GM21825 (cell line): ENCODE results near the gene ABHD5.

ENCODE experiments used
- ATAC-seq: cut with Tn5 transposase; IDR thresholded peaks from one replicate; pipeline ENCODE4 v1.9.1; 2021; ENCODE audit warnings: mild to moderate bottlenecking, moderate library complexity; ENCODE audit not compliant: unreplicated experiment

The ABHD5 gene

GRCh38 chr3:43710607-43711006 is 19.9 kb downstream of the ABHD5 start:
- ATAC-seq, result no peak

- no peak for ATAC-seq
Observed at GRCh38 chr3:43718296-43718695, 27.6 kb downstream of the ABHD5 start.

GRCh38 chr3:43723121-43723734 is 32.5 kb downstream of the ABHD5 start:
- no peak for ATAC-seq

DNA sequence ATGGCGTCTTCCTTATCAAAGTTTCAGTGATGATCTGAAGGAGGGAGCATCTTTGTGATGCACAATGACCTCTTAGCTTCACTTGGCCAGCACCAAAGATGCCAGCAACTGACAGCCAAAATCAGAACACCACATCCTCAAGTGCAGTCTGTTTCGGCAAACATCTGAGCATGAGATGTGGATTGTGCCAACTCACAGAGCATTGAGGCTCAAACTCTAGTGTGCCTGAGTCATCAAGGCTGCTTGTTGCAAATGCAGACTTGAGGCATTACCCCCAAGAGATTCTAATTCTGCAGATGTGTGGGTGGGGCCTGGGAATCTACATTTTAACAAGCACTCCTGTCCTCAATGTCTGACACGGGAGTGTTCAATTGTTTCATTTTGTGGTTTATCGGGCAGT is 35.8 kb downstream of the ABHD5 start:
- ATAC-seq, result no peak

DNA sequence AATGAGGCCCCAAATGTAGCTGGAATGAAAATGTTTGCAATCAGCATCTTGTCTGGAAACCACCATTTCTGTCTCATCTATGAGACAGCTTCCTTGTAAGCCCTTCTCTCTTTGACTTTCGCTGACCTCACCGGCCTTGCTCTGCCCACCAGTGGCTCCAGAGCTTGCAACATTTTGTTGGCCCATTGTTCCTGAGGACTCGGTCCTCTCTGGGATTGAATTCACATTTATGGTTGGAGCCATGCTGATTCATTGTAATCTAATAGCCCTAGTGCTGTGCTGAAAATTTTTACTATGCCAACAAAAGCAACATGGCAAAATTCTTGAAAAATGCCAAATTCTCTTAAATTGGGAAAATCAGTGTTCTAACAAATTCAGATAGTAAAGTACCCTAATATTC is 37.2 kb downstream of the ABHD5 start:
- no peak for ATAC-seq

GRCh38 chr3:43728476-43728875 is 37.7 kb downstream of the ABHD5 start:
- ATAC-seq, result no peak

- no peak for ATAC-seq
Observed at GRCh38 chr3:43728947-43729346, 38.2 kb downstream of the ABHD5 start.

- no peak for ATAC-seq
Observed at GRCh38 chr3:43729707-43730414, 39.1 kb downstream of the ABHD5 start.

DNA sequence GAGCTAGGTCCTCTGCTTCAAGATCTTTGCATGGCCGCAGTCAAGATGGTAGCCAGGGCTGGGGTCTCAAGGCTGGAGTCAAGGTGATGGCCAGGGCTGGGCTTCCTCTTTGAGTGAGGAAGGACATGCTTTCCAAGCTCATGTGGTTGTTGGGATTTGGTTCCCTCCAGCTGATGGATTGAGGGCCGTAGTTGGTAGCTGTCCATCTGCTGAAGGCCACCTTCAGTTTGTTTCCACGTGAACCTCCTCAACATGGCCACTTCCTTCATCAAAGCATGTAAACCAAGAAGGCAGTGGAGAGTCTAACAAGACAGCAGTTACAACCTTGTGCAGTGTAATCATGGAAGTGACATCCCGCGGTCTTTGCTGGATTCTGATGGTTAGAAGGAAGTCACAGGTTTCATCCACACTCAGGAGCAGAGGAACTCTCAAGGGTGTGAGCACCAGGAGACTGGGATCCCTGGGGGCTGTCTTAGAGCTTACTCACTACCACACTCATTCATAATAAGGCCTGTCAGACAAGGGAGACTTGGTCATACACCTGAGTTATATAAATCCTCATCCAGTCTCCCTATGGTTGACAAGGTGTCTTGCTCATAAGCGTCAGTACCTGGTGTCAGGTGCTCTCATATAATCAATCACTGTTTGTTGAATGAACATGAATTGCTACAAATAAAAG is 42.1 kb downstream of the ABHD5 start:
- no peak for ATAC-seq

DNA sequence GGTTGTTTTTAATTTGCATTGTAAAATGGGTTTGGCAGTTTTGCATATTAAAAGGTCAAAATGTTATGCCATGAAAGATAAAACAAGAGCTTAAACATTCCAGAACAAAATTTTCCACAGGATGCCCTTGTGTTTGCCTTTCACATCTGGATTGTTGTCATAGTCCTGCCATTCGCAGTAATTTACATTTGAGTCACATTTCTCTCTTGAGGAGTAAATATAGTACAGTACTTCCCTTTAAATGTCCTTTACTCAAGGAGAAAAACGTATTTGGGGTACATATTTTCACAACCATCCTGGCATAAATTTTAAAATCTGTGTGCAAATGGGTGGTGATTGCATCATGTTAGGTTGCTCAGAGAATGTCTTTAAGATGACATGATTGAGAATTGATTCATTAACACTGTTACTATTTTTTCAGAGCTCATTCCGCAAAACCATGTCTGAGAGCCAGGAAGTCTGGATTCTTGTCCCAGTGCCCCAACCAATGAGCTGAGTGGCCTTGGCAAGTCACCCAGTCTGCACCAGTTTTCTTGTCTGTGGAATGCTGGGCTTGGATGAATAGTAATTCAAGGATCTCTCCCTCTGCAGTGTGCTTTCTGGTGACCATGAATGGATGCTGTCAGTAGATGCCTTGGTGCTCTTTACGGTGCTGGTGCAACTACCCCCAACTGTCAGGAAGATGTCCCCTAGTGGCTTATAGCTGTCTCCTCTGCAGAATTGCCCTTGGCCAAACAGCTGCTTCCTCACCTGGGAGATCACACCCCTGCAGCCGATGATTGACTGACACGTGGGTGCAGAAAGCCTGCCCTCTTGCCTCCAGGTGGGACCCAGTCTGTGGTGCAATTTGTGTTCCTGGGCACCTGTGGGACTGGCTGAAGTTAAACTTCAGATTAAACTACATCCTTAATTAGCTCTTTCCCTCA is 43.0 kb downstream of the ABHD5 start:
- no peak for ATAC-seq

DNA sequence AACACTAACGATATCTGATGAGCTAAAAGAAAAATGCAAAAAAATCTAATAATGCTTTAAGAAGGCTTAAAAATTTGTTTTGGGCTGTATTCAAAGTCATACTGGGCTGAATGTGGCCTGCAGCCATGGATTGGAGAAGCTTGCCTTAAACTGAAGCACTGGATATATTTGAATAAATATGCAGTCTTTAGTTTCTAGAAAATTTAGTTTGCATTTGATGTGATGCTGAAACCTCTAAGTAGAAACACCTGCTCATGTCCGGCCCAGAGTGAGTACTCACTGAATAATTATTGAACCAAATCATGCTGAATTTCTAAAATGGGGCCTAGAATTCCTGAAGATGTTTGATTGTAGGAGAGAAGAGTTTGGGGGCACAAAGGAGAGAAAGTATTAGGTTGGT is 43.9 kb downstream of the ABHD5 start:
- ATAC-seq, result no peak

GRCh38 chr3:43735618-43736017 is 44.9 kb downstream of the ABHD5 start:
- ATAC-seq, result no peak

DNA sequence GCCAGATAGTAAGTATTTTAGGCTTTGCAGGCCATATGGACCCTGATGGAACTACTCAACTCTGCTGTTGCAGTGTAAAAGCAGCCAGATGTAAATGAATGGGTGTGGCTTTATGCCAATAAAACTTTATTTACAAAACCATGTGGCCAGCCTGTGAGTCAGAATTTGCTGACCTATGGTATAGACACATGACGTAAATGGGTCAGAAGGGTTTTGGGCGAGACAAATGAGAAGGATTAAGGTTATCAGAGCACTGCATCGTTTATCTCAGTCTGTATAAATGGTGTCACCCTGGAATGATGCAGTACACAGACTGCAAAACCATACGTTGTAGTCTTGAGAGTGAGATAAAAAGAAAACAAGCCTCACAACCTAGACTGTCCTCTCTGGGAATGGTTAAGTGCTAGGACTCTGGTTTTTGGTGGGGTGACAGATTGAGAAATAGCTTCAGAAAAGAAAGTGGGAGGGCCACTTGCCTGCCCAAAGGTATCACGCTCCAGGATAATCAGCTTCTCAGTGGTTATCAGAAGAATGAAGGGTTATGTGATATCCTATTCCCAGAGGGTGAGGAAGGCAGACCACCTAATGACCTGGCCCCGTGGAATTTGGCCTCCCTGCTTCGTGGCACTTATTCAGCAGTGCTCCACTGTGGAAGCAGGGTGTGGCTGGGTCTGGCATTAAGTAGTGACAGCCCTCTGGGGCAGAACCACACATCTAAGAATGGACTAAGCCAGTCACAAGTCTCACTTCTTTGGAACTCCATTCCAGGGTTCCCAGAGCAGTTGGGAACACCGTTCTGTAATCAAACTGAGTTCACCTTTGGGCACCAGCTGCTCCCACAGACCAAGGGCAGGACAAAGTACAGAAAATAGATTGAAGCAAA is 46.1 kb downstream of the ABHD5 start:
- no peak for ATAC-seq

GRCh38 chr3:43738305-43738704 is 47.6 kb downstream of the ABHD5 start:
- no peak for ATAC-seq

GRCh38 chr3:43742920-43743319 is 52.2 kb downstream of the ABHD5 start:
- ATAC-seq, result no peak

DNA sequence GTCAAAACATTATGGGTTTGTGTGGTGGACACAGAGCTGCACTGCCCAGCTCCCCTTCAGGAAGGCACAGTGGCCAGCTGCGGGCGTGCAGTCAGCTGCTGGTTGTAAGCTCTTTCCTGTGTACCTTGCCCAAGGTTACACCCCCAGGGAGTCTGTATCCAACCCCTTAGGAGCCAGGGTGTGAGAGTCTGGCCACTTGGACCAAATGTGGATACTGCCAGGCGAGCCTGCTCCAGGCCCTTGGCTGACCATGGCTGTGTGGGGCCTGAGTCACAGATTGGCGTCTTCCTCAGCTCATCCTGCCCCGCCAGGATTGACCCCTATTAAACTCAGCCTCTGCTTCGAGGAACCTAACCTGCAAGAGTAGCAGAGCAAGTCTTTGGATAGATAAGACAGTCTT is 56.9 kb downstream of the ABHD5 start:
- no peak for ATAC-seq

- ATAC-seq, result no peak
Observed at GRCh38 chr3:43748179-43748578, 57.4 kb downstream of the ABHD5 start.

- ATAC-seq, result no peak
Observed at GRCh38 chr3:43748645-43749044, 57.9 kb downstream of the ABHD5 start.

DNA sequence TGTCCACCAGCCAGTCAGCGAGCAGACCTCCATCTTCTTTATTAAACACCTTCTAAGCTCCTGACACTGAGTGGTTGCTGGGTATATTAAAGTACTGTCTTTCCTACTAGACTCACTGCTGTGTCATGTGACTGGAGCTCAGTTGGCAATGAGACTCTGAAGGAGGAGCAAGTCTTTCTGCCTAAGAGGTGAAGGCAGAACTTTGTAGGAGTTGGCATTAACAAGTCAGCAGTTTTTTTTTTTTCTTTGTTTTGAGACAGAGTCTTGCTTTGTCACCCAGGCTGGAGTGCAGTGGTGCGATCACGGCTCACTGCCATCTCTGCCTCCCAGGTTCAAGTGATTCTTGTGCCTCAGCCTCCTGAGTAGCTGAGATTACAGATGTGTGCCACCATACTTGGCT is 62.2 kb downstream of the ABHD5 start:
- no peak for ATAC-seq
